ENCODE measurements around the gene NAALADL1. TPM values are rescaled to one million over a fixed set of nuclear protein-coding genes. Genes with fewer than 3 reads are reported as not detected.
A peak's percentile ranks its signal among the peaks of the same experiment; 100 is the strongest.

NAALADL1 gene
- total RNA-seq, 1 experiment from 2014 or later, result 0.23 TPM

DNA sequence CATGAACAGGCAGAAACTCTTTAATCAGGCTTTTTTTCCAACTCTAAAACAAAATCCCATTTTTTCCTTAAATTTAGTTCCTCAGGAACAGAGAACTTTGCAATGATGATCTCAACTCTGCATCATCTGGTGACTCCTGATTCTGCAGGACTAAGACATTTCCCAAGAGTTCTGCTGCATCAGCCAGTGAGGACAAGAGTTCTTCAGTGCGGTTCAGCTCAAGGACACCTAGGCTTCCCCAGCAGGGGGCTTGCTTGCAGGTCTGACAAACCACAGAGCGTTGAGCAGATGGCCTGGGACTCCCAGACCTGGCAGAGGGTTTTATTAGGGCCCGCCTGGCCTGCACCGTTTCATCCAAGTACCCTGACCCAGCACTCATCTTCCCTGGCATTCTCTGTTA lies 19.1 kb upstream of the NAALADL1 start:
- ATAC-seq, result 0 out of 2 replicates have a peak, but pooled peaks have one; percentile 20
- Histone ChIP-seq H3K27ac (ENCODE audit: low read length) (peak overlapping the region; percentile 41), H3K4me3 (ENCODE audit: low read depth in 2 of 2, low read length in 2 of 2) (no peak overlapping the region), H3K36me3 (ENCODE audit: control insufficient read depth, insufficient read depth, low read length) (peaks cover 5% of the 10 kb centered on the region; the same call in 1 of the 2 replicates), H3K9me3 (ENCODE audit: control insufficient read depth, insufficient read depth, low read depth, low read length) (no peaks in the 10 kb centered on the region), H3K4me1 (ENCODE audit: control insufficient read depth, insufficient read depth, low read length) (peaks cover 20% of the 10 kb centered on the region), H3K27me3 (ENCODE audit: control insufficient read depth, insufficient read depth, low read length) (no peaks in the 10 kb centered on the region)
- TF ChIP-seq, protein P1, sequence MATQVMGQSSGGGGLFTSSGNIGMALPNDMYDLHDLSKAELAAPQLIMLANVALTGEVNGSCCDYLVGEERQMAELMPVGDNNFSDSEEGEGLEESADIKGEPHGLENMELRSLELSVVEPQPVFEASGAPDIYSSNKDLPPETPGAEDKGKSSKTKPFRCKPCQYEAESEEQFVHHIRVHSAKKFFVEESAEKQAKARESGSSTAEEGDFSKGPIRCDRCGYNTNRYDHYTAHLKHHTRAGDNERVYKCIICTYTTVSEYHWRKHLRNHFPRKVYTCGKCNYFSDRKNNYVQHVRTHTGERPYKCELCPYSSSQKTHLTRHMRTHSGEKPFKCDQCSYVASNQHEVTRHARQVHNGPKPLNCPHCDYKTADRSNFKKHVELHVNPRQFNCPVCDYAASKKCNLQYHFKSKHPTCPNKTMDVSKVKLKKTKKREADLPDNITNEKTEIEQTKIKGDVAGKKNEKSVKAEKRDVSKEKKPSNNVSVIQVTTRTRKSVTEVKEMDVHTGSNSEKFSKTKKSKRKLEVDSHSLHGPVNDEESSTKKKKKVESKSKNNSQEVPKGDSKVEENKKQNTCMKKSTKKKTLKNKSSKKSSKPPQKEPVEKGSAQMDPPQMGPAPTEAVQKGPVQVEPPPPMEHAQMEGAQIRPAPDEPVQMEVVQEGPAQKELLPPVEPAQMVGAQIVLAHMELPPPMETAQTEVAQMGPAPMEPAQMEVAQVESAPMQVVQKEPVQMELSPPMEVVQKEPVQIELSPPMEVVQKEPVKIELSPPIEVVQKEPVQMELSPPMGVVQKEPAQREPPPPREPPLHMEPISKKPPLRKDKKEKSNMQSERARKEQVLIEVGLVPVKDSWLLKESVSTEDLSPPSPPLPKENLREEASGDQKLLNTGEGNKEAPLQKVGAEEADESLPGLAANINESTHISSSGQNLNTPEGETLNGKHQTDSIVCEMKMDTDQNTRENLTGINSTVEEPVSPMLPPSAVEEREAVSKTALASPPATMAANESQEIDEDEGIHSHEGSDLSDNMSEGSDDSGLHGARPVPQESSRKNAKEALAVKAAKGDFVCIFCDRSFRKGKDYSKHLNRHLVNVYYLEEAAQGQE (IDR thresholded peaks at IDR 0.05; ENCODE audit: insufficient read depth in 1 of 2, low read depth in 2 of 2, low read length in 1 of 2), result no peak
- TF ChIP-seq SIN3A (IDR thresholded peaks at IDR 0.05; ENCODE audit: borderline replicate concordance, insufficient read depth, low read depth, low read length) (no peak), POLR2AphosphoS5 (IDR thresholded peaks at IDR 0.05; ENCODE audit: low read depth, low read length) (no peak), TCF7L2 (IDR thresholded peaks at IDR 0.05; ENCODE audit: low read depth, low read length) (no peak)
- TF ChIP-seq, protein P2, sequence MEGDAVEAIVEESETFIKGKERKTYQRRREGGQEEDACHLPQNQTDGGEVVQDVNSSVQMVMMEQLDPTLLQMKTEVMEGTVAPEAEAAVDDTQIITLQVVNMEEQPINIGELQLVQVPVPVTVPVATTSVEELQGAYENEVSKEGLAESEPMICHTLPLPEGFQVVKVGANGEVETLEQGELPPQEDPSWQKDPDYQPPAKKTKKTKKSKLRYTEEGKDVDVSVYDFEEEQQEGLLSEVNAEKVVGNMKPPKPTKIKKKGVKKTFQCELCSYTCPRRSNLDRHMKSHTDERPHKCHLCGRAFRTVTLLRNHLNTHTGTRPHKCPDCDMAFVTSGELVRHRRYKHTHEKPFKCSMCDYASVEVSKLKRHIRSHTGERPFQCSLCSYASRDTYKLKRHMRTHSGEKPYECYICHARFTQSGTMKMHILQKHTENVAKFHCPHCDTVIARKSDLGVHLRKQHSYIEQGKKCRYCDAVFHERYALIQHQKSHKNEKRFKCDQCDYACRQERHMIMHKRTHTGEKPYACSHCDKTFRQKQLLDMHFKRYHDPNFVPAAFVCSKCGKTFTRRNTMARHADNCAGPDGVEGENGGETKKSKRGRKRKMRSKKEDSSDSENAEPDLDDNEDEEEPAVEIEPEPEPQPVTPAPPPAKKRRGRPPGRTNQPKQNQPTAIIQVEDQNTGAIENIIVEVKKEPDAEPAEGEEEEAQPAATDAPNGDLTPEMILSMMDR (IDR thresholded peaks at IDR 0.05), result no peak
- DNase-seq (ENCODE audit: low read depth, low spot score), result no peak
- POLR2A ChIA-PET, result no interaction called here
- no TSS peak for BruUV-seq (replicated peaks)
- in situ Hi-C loops (cut with HindIII; ENCODE audit: low pct_unique_long_range_greater_than_20kb, low sequenced_read_pairs) (no loop called here), intact Hi-C loops (cut with micrococcal nuclease; ENCODE audit: unreplicated experiment) (no loop called here)
- CTCF ChIA-PET, result interaction anchor here (0.6 kb wide), 1 partner anchor 239 kb away, joined by 3 read pairs; no protein-coding TSS in a partner anchor

DNA sequence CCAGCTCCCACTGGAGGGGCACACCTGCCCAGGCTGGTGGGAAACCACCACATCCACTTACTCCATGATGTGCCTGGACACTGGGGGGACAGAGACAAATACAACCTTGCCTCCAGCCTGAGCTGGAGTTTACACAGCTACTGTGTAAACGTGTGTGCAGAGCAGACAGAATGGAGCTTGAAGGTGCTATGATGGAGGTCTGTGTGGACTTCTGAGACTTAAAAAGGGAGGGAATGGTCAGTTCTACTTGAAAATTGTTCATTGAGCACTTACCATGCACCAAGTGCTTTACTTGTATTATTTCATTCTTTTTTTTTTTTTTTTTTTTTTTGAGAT lies 14.2 kb upstream of the NAALADL1 start:
- ATAC-seq, result no peak
- POLR2A ChIA-PET, result no interaction called here
- CTCF ChIA-PET, result no interaction called here

More for the DNA sequence above, 14.2 kb upstream of the NAALADL1 start:
- Histone ChIP-seq H3K36me3 (ENCODE audit: control insufficient read depth, insufficient read depth, low read length) (no peaks in the 10 kb centered on the region), H3K27me3 (ENCODE audit: control insufficient read depth, insufficient read depth, low read length) (no peaks in the 10 kb centered on the region), H3K4me3 (ENCODE audit: low read depth in 2 of 2, low read length in 2 of 2) (no peak overlapping the region), H3K27ac (ENCODE audit: low read length) (no peak overlapping the region), H3K9me3 (ENCODE audit: control insufficient read depth, insufficient read depth, low read depth, low read length) (no peaks in the 10 kb centered on the region), H3K4me1 (ENCODE audit: control insufficient read depth, insufficient read depth, low read length) (peaks cover under 1% of the 10 kb centered on the region; the same call in 1 of the 2 replicates)
- no peak for DNase-seq (ENCODE audit: low read depth, low spot score)
- BruUV-seq (replicated peaks), result no TSS peak
- intact Hi-C loops (cut with micrococcal nuclease; ENCODE audit: unreplicated experiment) (no loop called here), in situ Hi-C loops (cut with HindIII; ENCODE audit: low pct_unique_long_range_greater_than_20kb, low sequenced_read_pairs) (no loop called here)
- TF ChIP-seq, protein P1 (IDR thresholded peaks at IDR 0.05; ENCODE audit: insufficient read depth in 1 of 2, low read depth in 2 of 2, low read length in 1 of 2), result no peak
- TF ChIP-seq SIN3A (IDR thresholded peaks at IDR 0.05; ENCODE audit: borderline replicate concordance, insufficient read depth, low read depth, low read length) (no peak), POLR2AphosphoS5 (IDR thresholded peaks at IDR 0.05; ENCODE audit: low read depth, low read length) (no peak), TCF7L2 (IDR thresholded peaks at IDR 0.05; ENCODE audit: low read depth, low read length) (no peak)
- TF ChIP-seq, protein P2 (IDR thresholded peaks at IDR 0.05), result no peak
